Erythroblast (primary cell): Measurements from ENCODE around the gene CABP4.

Experiments used
- DNase-seq, 2 experiments: peaks; one replicate each; lab custom pipeline; 2025; lab: John Stamatoyannopoulos, UW
- GATA1 ChIP-seq: IDR thresholded peaks from 2 replicates; pipeline ENCODE4 v1.6.1; 2011; ENCODE audit warnings: low read depth, mild to moderate bottlenecking, control low read depth, low read length, moderate library complexity
- POLR2A ChIP-seq: IDR thresholded peaks from 2 replicates; pipeline ENCODE4 v1.6.1; 2011; ENCODE audit warnings: mild to moderate bottlenecking, low read length

CABP4 gene

GRCh38 chr11:67500831-67501715 lies 45.9 kb downstream of the CABP4 start:
- no peak for DNase-seq
- TF ChIP-seq GATA1 (no peak), POLR2A (no peak)

GRCh38 chr11:67501854-67502253 lies 46.7 kb downstream of the CABP4 start:
- no peak for DNase-seq
- TF ChIP-seq GATA1 (no peak), POLR2A (no peak)

- TF ChIP-seq GATA1 (no peak), POLR2A (no peak)
- no peak for DNase-seq
Observed at GRCh38 chr11:67502328-67502979, 47.3 kb downstream of the CABP4 start.

- DNase-seq = no peak
- TF ChIP-seq GATA1 (no peak), POLR2A (no peak)
Observed at GRCh38 chr11:67503119-67504004, 48.2 kb downstream of the CABP4 start.

GRCh38 chr11:67504005-67504949 lies 49.1 kb downstream of the CABP4 start:
- TF ChIP-seq POLR2A = no peak
- no peak for TF ChIP-seq GATA1
- no peak for DNase-seq

- no peak for TF ChIP-seq POLR2A
- TF ChIP-seq GATA1 = no peak
Observed at GRCh38 chr11:67504950-67505581, 49.9 kb downstream of the CABP4 start, which contains the start of gene PITPNM1. Gene PITPNM1 (minus strand): TSS chr11:67505363. CDS start chr11:67504180, 1,183 bp downstream.

GRCh38 chr11:67505605-67506396 lies 50.6 kb downstream of the CABP4 start:
- peak; percentile 28 for TF ChIP-seq POLR2A
- TF ChIP-seq GATA1 = no peak
- peak; percentile 85 to 91 for DNase-seq

More at GRCh38 chr11:67504950-67505581, 49.9 kb downstream of the CABP4 start, which contains the start of gene PITPNM1:
- DNase-seq = peak; percentile 42 to 50

- TF ChIP-seq POLR2A = no peak
- TF ChIP-seq GATA1 = no peak
- no peak for DNase-seq
Observed at GRCh38 chr11:67506426-67507051, 51.4 kb downstream of the CABP4 start.

GRCh38 chr11:67507242-67507863 lies 52.2 kb downstream of the CABP4 start:
- no peak for DNase-seq
- TF ChIP-seq GATA1 (no peak), POLR2A (no peak)

GRCh38 chr11:67507864-67508485 lies 52.8 kb downstream of the CABP4 start, which contains the start of gene CDK2AP2:
Gene CDK2AP2 (minus strand): TSS chr11:67508162. CDS start chr11:67508082, 80 bp downstream.
- DNase-seq = peak; percentile 99 to 100
- no peak for TF ChIP-seq POLR2A
- no peak for TF ChIP-seq GATA1
